ENCODE measurements around the gene PRPF6.

The PRPF6 gene

DNA sequence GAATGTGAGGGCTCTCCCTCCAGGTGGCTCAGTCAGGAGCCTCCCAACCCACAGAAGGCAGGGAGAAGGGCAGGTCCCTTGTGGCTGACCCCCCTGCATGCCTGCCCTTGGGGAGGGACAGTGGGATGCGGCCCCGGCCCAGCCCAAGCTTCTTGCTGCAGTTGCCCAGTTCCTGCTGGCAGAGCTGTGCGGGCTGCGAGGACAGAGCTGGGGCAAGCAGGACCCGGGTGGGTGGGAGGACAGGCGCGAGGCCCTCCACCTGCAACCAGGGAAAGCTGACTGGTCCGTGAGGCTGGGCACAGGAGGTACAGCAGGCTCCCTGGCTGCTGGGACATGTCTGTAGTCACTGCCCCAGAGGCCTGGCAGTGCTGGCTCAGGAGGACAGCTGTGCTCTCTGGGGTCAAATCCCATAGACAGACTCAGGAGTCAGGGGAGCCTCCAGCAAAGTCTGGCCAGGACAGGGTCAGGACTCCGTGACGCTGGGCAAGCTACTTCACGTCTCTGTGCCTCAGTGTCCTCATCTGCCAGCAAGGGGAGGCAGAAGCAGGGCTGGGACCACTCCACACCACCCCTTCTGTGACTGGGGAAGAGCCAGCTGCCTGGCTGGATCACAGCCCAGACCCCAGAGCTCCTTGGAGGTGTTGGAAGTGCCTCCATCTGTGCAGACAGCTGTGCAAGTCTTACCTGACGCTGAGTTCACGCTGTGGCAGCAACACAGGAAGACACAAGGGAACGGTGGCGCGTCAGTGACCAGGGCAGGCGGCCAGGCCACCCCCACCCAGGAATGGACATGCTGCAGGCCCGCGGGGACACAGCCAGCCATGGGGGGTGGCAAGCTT lies 37.7 kb upstream of the PRPF6 start:
- TF ChIP-seq, protein P1, sequence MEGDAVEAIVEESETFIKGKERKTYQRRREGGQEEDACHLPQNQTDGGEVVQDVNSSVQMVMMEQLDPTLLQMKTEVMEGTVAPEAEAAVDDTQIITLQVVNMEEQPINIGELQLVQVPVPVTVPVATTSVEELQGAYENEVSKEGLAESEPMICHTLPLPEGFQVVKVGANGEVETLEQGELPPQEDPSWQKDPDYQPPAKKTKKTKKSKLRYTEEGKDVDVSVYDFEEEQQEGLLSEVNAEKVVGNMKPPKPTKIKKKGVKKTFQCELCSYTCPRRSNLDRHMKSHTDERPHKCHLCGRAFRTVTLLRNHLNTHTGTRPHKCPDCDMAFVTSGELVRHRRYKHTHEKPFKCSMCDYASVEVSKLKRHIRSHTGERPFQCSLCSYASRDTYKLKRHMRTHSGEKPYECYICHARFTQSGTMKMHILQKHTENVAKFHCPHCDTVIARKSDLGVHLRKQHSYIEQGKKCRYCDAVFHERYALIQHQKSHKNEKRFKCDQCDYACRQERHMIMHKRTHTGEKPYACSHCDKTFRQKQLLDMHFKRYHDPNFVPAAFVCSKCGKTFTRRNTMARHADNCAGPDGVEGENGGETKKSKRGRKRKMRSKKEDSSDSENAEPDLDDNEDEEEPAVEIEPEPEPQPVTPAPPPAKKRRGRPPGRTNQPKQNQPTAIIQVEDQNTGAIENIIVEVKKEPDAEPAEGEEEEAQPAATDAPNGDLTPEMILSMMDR (IDR thresholded peaks at IDR 0.05; ENCODE audit: low read depth, low read length): no peak
- DNase-seq (ENCODE audit: extremely low read depth, low read depth): no peak

DNA sequence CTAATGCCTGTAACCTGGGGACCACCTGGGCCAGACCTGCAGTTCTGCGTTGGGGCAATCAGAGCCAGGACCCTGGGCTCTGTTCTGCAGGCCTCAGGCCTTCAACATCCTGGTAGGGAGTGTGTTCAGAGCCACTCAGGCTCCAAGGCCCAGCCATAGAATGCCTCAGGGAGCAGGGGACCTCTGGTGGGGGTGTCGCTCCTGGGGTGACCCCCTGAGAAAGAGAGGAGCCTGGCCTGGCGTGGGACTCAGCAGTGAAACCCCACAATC lies 37.2 kb upstream of the PRPF6 start:
- TF ChIP-seq, protein P1 (IDR thresholded peaks at IDR 0.05; ENCODE audit: low read depth, low read length): no peak
- DNase-seq (ENCODE audit: extremely low read depth, low read depth): no peak

DNA sequence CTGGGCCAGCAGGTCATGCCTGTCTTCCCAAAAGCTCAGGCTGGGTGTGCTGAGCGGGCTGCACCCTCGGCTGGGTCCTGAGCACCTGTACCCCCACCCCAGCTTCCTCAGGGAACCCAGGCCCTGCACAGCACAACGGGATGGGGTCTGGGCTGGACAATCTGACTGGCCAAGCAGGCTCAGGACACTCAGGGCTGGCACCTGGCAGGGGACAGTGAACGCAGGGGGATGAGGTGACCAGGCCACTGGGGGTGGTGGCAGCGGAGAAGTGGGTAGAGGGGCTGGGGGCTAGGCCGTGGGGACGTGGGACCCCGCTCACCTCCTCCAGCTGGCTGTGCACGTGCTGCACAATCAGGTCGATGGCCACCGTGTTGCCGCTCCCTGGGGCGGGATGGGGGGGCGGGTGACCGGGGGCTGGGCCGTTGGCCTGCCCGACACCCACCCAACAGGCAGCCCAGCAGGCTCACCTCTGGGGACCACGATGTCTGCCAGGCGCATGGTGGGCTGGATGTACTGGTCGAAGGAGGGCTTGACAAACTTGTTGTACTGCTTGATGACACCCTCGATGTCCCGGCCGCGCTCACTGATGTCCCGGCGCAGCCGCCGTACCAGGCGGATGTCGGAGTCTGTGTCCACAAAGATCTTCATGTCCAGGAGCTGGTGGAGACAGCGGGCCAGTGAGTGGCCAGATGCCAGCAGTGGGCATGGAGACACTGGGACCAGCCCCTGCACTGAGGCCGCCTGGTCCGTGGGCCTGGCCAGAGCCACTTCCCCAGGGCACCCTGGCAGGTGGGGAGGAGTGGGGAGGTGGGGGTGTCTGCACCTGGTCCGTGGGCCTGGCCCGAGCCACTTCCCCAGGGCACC lies 36.6 kb upstream of the PRPF6 start:
- DNase-seq (ENCODE audit: extremely low read depth, low read depth): no peak
- TF ChIP-seq, protein P1 (IDR thresholded peaks at IDR 0.05; ENCODE audit: low read depth, low read length): no peak

DNA sequence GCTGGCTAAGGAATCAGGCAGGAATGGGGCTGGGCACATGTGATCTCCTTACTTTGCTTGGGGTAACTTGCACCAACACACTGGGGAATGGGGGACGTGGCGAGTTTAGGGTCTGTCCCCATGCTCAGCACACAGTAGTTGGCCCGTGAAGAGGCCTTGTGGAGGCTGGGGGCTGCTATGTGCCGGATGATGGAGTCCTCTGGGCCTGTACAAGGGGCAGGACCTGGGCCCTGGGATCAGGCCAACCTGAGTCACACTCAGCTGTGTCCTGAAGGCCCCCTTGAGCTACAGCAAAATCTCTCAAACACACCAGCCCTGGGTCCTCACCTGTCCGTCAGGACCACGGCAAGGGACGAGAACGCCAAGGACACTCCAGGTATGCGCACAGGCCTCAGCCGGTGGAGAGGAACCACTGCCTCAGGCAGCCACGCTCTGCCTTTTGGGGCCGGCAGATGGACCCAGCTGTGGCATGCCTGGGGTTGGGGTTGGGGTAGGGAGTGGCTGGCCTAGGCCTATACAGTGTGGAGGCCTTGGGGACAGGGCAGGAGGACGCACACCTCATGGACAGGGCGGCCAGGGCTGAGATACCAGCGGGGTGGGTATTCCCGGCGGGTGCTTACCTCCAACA lies 35.8 kb upstream of the PRPF6 start:
- TF ChIP-seq, protein P1 (IDR thresholded peaks at IDR 0.05; ENCODE audit: low read depth, low read length): no peak
- no peak for DNase-seq (ENCODE audit: extremely low read depth, low read depth)

DNA sequence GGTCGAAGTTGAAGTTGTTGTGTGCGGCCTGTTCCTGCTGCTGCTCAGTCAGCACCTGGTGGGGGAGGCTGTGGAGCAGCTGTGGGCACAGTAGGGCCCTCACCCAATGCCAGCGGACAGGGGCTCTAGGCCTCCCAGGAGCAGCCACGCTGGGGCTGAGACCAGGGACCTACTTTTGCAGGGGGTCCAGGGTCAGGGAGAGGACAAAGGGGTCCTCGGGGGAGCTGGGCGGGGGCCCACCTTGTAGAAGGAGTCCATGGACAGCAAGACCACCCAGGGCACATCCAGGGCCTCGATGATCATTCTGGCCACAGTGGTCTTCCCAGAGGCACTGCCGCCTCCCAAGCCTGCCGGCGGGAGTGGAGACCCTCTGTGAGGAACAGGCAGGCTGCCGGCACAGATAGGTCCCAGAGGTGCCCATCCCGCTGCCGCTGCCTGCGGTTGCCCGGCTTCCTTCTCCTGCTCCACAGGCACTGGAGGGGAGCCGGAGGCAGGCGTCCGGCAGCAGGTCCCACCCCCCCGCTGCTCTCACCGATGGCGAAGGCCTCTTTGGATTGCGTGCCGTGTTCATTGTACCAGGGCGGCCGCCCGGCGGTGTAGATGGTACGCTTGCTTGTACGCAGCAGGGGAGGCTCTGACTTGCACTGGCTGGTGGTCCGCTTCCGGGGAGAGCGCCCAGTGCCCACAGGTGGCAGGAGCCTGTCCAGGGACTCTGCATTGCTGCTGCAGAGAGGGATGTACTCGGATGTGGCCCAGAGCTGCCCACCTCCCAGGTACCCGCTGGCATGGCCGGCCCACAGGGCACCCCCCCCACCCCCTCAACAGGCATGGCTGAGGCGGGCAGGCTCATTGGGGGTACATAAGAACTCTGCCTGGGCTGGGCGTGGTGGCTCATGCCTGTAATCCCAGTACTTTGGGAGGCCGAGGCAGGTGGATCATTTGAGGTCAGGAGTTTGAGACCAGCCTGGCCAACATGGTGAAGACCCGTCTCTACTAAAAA lies 34.7 kb upstream of the PRPF6 start:
- TF ChIP-seq, protein P1 (IDR thresholded peaks at IDR 0.05; ENCODE audit: low read depth, low read length): no peak

DNA sequence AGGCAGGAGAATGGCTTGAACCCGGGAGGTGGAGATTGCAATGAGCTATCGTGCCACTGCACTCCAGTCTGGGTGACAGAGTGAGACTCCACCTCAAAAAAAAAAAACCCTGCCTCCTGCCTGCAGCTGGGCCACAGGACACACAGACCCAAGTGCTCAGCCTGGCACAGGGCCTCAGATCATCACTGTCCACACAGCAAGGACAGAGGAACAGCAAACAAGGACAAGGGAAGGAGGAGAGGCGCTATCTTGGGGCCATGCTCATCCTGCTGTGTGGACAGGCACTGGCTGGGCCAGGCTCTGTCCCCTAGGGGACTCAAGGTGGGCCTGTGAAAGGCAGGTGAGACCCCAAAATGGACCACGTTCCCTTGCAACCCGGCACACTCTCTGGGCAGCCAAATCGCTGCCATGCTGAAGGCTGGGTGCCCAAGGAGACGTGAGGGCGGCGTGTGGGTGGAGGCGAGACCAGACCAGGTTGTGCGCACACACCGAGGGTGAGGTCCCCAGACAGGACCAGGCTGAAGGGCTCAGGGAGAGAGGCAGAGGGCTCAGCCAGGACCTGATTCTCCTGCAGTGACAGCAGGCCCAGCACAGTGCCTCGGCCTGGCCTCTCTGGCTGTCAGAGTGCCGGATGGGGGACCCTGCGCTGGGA lies 33.8 kb upstream of the PRPF6 start:
- DNase-seq (ENCODE audit: extremely low read depth, low read depth): no peak

More for the DNA sequence above, 34.7 kb upstream of the PRPF6 start:
- no peak for DNase-seq (ENCODE audit: extremely low read depth, low read depth)

More for the DNA sequence above, 33.8 kb upstream of the PRPF6 start:
- TF ChIP-seq, protein P1 (IDR thresholded peaks at IDR 0.05; ENCODE audit: low read depth, low read length): no peak
